ENCODE results near the gene XCL1.
"Not testable (repeated sequence)": the region's sequence is repeated elsewhere in the genome, so short reads cannot be mapped to it uniquely, and the experiment has no call there.

Gene XCL1

DNA sequence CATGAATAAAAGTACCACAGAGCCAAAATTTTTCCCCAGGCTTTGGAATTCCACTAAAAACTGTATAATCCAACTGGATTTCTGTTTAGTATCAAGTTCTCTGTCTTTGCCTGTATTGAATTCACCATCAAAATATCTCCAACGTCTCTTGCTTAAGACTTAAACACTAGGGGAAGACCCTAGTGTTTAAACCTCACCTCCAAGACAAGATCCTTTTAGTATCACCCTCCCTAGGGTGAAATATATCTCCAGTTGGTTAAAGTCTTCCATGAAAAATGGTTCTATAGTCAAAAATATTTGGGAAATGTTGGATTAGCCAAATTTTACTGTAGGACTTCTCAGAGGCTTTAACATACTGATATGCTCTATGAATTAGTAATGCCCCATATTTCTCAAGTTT is 8.1 kb upstream of the XCL1 start:
- no peak for DNase-seq

DNA sequence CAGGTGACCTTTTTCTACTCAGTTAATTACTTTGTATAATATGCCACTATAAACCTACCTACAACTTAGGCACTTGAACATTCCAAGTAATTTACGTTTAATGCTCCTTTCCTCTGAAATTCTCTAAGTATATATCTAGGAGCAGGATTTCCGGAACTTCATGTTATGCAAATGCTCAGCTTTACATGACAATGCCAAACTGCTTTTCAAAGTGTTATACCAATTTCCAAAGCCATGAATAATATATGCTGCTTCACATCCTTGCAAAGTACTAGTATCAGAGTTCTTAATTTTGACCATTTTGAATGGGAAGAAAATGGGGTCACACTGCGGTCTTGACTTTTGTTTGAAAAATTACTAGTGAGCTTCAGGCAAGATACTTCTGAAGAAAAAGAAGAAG is 5.8 kb upstream of the XCL1 start:
- DNase-seq = no peak

DNA sequence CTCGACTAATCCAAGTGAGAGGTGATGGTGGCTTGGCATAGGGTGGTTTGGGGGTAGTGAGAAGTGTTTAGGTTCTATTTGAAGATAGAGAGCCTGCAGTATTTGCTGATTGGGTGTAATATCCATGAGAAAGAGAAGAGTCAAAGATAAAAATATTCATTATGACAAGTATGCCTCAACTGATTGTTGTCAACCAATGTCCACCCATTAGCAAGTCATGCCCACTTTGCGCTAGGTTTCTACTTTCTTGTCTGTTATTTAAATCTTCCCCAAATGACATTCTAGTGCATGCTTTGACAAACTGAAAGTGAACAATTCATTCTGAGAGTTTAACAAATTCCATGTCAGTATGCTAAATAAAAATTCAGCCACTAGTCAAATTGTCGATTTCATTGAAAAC is 3.8 kb upstream of the XCL1 start:
- no peak for DNase-seq

DNA sequence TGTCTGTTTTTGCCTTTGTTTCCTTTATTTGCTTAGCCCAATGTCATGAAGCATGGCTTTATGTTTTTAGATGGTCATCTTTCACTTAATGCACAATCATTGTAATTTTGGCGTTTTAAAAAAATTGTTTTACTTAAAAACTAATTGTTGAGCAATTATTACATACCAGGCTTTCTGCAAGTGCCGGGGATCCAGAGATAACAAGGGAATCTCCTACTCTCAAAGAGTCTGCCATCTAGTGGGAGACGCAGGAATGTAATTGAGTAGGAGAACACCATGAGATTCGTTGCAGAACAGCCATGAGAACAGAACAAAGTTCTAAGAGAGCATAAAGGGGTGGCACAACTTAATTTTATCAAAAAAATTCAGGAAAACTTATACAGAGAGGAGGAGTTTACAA is 2.2 kb upstream of the XCL1 start:
- not testable (repeated sequence) for DNase-seq

DNA sequence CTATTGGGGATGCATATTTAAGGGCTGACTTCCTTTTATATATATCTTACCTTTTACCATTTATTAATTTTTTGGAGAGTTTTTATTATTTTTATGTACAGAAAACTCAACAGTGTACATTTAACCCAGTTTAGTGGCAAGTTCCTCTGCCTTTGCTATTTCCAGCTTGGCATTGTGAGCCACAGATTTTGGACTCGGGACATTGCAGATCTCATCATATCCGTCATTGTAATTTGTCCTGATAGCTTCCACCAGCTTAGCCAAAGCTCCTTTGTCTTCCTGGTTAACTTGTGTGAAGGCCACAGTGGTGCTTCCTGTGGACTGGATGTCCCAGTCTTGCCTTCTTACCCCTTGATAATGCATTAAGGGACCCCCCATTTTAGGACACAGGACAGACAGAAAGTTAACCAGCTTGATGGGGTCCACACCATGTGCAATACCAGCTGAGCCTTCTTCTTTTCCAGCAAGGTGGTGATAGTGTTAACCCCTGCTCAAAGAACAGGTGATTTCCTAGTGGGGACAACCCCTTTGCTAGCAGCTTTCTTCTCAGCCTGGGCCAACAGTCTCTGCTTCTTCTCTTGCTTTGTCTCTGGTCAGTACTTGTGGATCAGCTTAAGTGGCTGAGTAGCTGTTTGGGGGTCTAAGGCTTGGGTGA is 2.3 kb downstream of the XCL1 start:
- DNase-seq = not testable (repeated sequence)

DNA sequence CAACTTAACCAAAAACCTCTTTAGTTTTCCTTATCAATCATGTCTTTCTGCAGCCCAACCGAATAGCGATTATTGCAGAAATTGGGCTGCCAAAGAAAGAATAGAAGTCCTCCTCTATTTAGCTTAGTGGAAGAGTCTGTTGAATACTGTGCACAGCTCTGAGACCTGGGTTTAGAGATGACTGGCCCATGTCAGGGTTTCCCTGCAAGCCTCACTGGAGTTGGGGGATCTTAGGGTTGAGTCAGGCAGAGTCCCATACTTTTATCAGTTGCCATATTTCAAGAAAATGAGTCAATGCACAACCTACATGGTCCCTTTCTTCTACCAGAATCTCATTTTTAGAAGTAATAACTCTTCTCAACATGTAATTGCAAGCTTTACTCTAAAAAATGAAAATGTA is 3.9 kb downstream of the XCL1 start:
- not testable (repeated sequence) for DNase-seq

DNA sequence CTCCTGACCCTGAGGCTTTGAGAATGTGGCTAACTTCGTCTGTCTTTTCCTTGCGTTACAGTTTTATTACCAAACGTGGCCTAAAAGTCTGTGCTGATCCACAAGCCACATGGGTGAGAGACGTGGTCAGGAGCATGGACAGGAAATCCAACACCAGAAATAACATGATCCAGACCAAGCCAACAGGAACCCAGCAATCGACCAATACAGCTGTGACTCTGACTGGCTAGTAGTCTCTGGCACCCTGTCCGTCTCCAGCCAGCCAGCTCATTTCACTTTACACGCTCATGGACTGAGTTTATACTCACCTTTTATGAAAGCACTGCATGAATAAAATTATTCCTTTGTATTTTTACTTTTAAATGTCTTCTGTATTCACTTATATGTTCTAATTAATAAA is 4.6 kb downstream of the XCL1 start:
- DNase-seq = not testable (repeated sequence)

DNA sequence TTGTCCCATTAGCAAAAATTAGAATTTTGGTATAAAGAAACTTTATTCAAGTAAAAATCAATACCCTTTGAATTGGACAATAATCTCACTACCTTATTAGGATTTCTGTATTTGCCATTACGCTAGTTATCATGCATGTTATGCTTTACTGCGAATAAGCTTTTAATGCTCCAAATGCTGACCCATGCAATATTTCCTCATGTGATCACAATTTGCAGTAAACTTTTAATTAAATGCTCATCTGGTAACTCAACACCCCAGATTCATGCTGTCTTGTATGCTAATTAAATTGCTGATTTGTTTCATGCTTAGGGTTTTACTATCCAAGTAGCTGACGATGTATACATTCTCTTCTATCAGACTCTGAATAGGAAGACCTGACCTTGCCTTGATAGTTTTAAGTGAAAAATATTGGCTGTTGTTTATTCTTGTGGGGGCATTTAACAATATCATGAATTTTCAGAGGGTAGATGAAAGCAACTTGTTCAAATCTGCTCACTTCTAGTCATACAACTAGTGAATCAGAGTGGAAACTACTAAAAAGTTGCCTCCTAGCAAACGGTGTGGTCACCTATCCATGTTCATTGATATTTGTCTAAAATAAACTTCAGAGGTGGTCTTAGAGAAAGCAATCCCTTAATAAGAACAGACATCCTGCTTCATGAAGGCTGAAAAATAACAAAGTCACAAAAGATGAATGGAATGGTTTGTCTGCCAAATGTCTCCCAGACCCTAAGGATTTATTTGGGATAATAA is 5.6 kb downstream of the XCL1 start:
- DNase-seq = no peak

DNA sequence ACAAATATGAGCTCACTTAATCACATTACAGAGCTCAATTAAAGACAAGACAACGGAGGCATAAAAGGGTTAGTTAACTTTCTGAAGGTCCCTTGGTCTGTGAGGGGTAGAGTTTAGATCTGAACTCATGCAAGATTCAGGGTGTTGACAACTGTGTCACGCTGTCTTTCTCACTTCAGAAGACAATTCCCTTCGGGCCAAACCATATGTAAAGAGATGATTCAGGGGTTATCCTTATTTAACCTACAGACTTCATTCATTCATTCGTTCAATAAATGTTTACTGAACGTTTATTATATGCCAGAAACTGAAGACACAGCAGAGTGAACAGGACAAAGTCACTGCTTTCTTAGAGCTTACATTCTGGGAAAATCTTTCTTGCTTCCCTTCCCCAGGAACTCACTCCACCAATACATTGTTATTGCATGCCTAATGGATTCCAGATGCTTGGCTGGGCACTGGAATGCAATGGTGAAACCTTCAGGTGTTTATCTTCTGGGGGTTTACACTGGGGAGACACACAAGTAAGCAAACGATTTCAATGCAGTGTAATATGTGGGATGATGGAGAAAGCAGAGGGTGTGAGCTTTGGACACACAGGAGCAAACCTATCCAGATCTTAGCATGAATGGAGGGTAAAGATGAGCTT is 6.4 kb downstream of the XCL1 start:
- no peak for DNase-seq

DNA sequence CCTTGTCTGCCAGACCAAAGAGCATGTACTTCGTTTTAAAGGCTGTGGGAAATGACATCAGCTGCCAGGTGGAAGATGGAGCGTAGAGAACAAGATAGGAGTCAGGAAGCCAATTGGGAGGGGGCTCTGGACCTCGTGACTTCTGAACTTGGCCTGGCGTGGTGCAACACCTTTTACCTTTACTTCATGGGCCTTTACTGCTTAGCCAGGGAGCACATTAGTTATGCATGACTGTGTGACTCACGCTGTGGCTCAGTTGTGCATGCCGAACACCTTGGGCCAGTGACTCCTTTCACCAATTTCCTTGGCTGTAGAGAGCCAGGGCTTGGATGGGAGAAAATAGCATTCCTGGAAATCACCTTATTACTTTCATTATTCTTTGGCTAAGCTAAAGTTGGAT is 7.2 kb downstream of the XCL1 start:
- no peak for DNase-seq

DNA sequence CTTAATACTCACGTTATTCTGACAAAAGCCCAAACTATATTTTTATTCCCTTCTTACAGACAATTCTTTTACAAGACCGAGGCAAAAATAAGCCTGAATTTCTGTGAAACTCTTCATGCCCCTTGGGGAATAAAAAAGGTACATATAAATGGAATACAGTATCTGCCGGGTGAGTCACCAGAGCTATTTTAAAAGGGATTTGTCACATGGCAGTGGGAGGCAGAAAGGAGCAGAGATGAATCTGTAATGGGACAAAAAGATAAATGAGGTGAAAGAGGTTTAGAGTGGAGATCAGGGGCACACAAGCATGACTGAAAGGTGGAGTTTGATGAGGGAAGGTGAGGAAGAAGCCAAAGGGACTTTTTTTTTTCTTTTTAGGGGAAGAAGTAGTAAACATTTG is 8.8 kb downstream of the XCL1 start:
- no peak for DNase-seq

DNA sequence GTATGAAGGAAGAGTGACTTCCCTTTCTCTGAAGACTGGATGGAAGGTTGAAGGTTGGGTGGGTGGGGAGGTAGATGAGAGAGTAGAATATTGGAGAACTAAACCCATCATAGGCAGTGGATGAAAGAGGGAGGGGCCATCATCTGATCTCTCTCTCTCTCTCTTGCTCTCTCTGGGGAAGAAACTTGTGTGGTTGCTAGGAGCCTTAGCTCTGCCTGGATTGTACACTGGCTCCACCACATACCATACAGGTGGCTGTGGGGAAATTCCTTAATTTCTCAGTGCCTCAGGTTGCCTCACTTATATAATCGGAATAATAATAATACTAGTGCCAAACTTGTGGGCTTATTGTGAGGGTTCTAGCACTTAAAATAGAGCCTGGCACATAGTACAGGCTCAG is 9.5 kb downstream of the XCL1 start:
- DNase-seq = no peak

DNA sequence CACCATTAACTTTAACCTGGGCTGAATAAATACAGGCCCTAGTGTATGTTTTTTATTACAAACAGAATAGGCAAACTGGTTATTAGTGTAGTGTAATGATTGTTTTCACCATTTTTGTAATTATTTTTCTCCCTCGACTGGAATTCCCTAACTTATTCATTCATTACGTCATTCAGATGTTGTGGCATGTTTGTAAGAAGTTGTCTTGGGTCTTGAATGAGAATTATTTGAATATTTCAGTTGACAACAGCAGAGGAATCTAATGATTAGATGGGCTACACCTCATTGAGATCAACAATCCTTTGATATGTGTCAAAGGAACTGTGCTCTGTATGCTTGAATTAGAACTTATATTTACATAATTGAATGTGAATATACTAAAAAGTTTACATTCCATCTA is 12.8 kb downstream of the XCL1 start:
- DNase-seq = no peak

DNA sequence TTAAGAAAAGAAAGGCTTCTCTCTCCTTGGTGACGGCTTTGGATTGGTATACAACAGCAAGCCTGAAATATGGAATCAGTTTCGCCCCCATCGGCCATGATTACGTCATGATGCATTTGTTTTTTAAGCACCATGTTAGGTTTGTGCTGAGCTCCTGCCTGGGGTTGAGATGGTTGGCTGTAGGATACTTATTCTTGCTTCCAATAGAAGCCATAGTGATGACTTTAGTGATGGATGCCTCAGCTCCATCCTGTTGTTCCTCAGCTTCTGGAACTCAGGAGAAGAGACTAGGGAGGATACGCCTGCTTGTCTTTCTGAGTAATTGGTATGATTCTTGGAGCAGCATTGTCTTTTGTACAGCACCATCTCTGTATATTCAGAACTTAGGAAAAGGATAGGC is 14.7 kb downstream of the XCL1 start:
- DNase-seq = no peak

DNA sequence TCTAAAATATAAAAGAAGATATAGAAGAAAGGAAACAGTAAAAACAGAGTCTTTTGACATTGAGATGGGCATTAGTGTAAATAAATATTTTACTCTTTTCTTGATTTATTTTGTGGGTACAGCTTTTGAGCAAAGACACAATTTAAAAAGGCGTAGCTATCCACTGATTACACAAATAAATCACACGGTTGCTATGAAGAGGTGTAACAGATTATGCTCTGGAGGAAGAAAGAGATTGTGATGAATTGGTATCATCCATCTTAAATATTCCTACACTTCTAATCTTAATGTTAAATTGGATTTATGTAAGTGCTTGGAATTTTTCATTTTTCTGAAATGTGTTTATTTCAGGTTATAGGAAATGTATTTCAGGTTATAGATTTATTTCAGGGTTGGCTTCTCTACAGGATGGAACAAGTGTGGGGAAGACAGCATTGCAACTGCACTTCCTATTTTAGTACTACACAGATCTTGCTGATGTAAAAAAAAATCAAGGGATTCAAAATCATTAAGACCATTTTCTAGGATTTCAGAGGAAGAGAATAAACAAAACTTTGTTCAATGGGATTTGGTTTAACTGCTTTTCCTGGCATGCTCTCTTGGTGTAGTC is 15.3 kb downstream of the XCL1 start:
- no peak for DNase-seq

DNA sequence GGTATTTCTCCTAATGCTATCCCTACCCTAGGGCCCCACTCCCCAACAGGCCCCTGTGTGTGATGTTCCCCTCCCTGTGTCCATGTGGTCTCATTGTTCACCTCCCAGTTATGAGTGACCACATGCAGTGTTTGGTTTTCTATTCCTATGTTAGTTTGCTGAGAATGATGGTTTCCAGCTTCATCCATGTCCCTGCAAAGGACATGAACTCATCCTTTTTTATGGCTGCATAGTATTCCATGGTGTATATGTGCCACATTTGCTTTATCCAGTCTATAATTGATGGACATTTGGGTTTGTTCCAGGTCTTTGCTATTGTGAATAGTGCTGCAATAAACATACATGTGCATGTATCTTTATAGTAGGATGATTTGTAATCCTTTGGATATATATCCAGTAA is 19.0 kb downstream of the XCL1 start:
- DNase-seq = not testable (repeated sequence)

DNA sequence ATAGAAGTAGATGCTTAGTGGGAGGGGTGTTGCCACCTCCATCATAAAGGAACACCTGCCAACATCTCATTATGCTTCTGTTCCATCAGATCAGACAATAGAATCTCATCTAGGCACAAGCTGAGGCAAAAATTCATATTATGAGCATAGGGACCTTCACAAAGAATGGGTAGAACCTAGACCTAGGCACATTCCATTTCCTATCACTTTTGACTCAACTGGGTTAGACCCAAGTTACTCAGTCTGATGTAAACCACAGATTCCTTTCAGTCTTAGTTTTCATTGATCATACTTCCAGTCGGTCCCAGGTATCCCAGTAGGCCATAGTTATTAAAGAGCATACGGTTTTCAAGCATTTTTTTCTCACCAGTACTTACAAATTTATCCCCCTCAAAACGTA is 21.7 kb downstream of the XCL1 start:
- no peak for DNase-seq

DNA sequence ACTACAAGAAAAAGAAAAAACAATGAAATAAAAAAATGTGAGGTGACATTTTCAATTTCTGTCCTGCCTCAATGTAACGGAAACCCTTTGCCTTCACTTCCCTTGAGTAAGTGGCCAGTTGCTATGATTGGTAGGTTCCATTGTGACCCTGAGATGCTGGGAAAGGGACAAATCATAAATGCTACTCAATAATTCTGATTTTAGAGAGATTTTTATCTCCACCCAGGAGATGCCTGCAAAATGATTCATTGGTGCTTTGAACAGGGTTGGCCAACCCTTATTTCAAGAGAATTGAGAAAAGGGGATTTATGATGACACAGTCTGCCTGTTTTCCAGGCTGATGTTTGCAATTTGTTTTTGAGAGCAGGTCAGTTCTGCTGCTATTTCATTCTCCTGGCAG is 22.5 kb downstream of the XCL1 start:
- no peak for DNase-seq

DNA sequence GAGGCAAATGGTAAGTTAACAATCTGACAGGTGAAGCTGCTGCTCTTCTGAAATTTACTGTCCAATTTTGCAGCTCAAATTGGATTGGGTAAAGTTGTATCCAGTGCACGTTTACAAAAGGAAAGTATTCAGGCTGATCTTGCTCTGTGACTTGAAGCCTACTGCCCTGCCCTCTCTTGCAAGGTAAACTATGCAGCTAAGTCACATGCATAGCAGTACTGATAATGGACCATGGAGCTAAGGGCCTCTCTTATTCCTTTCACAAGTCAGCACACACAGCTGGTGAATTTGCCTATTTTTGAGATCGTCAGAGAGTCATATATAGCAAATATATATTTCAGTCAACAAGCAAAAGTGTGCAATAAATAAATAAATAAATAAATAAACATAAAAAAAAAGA is 23.2 kb downstream of the XCL1 start:
- DNase-seq = no peak

DNA sequence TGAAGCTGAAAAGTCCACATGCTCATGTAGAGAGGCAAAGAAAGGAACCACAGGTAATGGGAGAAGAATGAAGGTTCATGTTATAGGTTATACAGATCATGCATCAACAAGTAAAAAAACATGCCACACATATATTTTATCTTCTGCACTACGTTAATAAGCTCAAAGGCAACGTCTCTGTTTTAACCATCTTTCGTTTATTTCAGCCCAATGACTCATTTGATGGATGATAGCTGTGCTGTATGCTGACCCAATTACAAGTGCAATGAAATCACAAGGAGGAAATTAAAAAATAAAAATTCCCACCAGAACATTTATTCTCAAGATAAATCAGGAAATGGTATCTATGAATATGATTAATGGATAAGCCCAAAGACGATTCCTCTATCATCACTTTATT is 24.6 kb downstream of the XCL1 start:
- DNase-seq = no peak

DNA sequence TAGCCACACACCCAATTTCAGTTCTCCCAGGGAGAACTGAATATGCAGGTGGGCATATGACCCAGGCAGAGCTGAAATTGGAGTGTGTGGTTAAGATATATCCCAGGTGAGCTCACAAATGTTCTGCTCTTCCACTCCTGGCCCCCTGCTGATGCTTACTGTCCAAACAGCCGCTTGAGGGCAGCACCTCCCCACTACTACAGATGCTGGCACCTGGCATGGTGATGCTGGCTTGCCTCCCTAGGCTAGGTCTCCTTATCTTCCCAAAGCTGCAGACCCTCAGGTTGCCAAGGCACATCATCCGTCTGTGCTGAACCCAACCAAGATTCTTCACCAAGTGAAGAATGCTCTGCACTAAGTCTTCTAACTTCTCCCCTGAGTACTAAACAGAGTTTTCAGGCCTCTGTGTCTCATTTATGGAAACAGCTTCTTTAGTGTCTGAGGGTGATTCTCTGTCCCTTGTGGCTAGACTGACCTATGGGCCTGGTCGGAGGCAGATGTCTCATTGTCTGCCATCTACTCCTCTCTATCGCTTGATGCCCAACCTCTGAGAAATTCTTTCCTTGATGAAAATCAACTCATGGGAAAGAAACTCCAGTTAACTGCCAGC is 27.2 kb downstream of the XCL1 start:
- DNase-seq = peak; percentile 52

DNA sequence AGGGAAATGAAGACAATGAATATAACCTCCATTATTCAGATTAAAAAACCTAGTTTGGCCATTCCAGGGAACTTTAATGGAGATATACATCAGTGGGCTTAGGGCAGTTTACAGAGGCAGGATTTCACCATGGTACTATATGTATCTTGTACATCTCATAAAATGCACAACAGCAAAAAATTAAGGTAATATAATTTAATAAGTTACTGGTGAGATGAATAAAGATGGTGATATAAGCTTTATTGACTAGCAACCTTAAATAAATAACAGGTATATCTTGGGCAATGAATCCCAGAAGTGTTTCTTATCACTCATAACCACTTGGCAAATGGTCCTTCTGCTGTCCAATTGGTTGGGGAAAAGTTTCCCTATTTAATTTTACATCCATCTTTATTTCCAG is 29.0 kb downstream of the XCL1 start:
- DNase-seq = no peak

DNA sequence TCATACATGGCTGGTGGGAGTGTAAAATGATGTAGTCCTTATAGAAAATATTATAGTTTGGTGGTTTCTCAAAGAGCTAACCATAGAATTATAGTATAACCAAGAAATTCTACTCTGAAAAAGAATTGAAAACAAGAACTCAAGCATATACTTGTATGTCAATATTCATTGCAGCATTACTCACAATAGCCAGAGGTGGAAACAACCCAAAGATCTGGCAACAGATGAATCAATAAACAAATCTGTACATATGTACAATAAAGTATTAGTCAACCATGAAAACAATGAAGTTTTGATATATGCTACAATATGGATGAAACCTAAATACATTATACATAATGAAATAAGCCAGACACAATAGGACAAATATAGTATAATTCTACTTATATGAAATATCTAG is 29.7 kb downstream of the XCL1 start:
- DNase-seq = no peak

Measured in activated T-cell treated with anti-CD3 and anti-CD28 coated beads for 4 hours (primary cell).